Chondrocyte (in vitro differentiated cells): Measurements from ENCODE around the gene UBASH3B. TPM values are rescaled to one million over a fixed set of nuclear protein-coding genes. Genes with fewer than 3 reads are reported as not detected.

Experiments used
- DNase-seq: peaks from one replicate; pipeline ENCODE4 v3.0.0; 2021; ENCODE audit warnings: mixed read lengths, low spot score
- H3K27ac Mint-ChIP-seq: one replicate; pipeline ENCODE4 v1.8.0; 2021; ENCODE audit warnings: mild to moderate bottlenecking, moderate library complexity, mixed read lengths; ENCODE audit not compliant: unreplicated experiment
- H3K27me3 Mint-ChIP-seq: 2 replicates; pipeline ENCODE4 v1.8.0; 2021; ENCODE audit warnings: low read depth, mixed read lengths
- H3K36me3 Mint-ChIP-seq: 2 replicates; pipeline ENCODE4 v1.8.0; 2021; ENCODE audit warnings: low read depth, mixed read lengths
- H3K4me1 Mint-ChIP-seq: 2 replicates; pipeline ENCODE4 v1.8.0; 2021; ENCODE audit warnings: low read depth, mild to moderate bottlenecking, mixed read lengths
- H3K4me3 Mint-ChIP-seq: one replicate; pipeline ENCODE4 v1.8.0; 2021; ENCODE audit warnings: mild to moderate bottlenecking, moderate library complexity, mixed read lengths; ENCODE audit not compliant: unreplicated experiment
- H3K9me3 Mint-ChIP-seq: 2 replicates; pipeline ENCODE4 v1.8.0; 2021; ENCODE audit warnings: low read depth, mixed read lengths
- total RNA-seq: library from RNA; stranded (reverse); gene quantifications from 3 replicates; pipeline ENCODE4 v1.2.1, GENCODE V29; 2021
- TF ChIP-seq, protein P1 (sequence below): fragments of 200-600 bp; sonication (generic); IDR thresholded peaks from 2 replicates; pipeline ENCODE4 v1.5.0; 2021; ENCODE audit warnings: antibody characterized with exemption, mild to moderate bottlenecking, moderate library complexity

The UBASH3B gene
- total RNA-seq, 1 donor from 2014 or later, result 14.4 TPM

DNA sequence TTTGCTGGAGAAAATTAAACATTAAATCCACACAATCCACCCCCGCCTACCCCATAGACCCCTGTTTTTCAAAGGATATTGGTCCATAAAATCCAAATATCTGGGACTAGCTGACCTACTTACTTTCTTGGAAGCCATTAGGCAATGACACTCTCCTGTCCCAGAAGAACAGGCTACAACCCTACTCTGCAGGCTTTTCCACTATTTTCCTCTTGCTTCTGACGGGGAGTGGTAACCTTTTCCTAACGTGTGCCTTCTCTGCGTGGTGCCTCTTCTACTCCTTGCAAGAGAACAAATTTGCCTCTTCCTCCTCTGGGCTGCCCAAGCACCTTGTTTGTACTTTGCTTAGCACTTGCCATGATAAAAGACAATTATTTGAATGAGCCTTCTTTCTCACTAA, 51.6 kb downstream of the UBASH3B start:
- no peaks in the 10 kb centered on the region for H3K27me3 Mint-ChIP-seq
- no peak overlapping the region for H3K4me3 Mint-ChIP-seq
- H3K27ac Mint-ChIP-seq, result peak overlapping the region; percentile 68
- DNase-seq, result no peak
- H3K36me3 Mint-ChIP-seq, result no peaks in the 10 kb centered on the region
- TF ChIP-seq, protein P1, sequence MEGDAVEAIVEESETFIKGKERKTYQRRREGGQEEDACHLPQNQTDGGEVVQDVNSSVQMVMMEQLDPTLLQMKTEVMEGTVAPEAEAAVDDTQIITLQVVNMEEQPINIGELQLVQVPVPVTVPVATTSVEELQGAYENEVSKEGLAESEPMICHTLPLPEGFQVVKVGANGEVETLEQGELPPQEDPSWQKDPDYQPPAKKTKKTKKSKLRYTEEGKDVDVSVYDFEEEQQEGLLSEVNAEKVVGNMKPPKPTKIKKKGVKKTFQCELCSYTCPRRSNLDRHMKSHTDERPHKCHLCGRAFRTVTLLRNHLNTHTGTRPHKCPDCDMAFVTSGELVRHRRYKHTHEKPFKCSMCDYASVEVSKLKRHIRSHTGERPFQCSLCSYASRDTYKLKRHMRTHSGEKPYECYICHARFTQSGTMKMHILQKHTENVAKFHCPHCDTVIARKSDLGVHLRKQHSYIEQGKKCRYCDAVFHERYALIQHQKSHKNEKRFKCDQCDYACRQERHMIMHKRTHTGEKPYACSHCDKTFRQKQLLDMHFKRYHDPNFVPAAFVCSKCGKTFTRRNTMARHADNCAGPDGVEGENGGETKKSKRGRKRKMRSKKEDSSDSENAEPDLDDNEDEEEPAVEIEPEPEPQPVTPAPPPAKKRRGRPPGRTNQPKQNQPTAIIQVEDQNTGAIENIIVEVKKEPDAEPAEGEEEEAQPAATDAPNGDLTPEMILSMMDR, result no peak
- no peaks in the 10 kb centered on the region for H3K9me3 Mint-ChIP-seq
- H3K4me1 Mint-ChIP-seq, result peaks cover 45% of the 10 kb centered on the region

DNA sequence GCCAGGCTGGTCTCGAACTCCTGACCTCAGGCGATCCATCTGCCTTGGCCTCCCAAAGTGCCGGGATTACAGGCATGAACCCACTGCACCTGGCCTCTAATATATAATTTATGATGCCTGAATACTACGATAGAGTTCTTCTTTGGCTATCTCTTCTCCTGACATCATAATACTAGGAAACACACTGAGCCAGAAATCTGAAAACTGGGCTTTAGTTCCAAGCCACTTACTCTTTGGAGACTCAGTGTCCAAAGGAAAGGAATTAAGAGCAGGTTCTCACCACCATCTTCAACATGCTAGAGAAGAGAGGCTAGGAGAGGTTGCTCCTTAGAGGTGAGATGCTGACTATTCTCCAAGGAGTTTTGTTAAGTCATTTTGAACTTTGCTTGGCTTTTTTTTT, 52.4 kb downstream of the UBASH3B start:
- no peak overlapping the region for H3K4me3 Mint-ChIP-seq
- peaks cover 49% of the 10 kb centered on the region for H3K4me1 Mint-ChIP-seq
- DNase-seq, result no peak
- H3K27ac Mint-ChIP-seq, result no peak overlapping the region
- TF ChIP-seq, protein P1, result no peak
- H3K27me3 Mint-ChIP-seq, result no peaks in the 10 kb centered on the region
- no peaks in the 10 kb centered on the region for H3K36me3 Mint-ChIP-seq
- H3K9me3 Mint-ChIP-seq, result no peaks in the 10 kb centered on the region

DNA sequence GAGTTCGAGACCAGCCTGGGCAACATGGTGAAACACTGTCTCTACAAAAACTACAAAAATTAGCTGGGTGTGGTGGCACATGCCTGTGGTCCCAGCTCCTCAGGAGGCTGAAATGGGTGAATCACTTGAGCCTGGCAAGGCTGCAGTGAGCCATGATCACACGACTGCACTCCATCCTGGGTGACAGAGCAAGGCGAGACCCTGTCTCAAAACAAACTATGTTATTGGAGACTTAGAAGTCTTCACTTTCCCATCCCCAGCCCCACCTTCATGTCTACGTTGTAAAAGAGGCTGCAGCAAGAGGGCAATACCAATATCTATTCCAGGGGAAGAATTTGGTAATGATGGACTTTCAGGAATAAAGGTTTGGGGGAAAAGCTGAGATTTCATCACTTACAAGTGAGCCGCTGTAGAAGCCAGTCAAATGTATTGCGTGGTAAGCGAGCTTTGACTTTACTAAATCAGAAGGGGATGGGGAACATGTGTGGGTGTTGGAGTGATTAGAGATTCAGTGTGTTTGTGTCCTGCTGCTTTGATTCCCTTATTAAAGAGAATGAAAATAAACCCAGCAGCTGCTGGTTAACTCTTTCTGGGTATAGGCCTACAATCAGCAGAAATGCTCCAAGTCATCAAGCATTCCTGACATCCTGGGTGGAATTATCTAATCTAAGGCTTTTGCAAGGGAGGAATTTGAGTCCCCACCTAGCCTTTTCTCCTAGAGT, 53.7 kb downstream of the UBASH3B start:
- DNase-seq, result no peak
- Mint-ChIP-seq H3K4me3 (no peak overlapping the region), H3K9me3 (no peaks in the 10 kb centered on the region), H3K4me1 (peaks cover 49% of the 10 kb centered on the region), H3K36me3 (no peaks in the 10 kb centered on the region), H3K27ac (peak overlapping the region; percentile 82), H3K27me3 (no peaks in the 10 kb centered on the region)
- TF ChIP-seq, protein P1, result no peak

DNA sequence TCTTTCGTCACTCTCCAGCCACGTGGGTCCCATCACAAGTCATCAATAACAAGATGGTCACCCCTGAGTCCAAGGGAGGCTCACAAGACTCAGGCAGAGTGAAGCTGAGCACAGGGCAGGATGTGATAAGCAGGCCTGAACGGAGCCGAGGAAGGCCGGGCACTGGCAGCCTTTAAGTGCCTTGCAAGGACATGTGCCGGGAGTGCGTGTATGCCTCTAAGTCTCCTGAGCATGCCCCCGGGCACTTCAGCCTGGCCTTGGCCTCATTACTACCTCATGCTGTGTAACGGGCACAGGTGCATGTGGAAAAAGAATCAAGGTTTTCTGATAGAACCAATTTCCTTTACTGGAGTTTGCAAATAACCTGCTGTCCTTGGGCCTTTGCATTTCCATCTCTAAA, 55.8 kb downstream of the UBASH3B start:
- H3K4me3 Mint-ChIP-seq, result no peak overlapping the region
- H3K36me3 Mint-ChIP-seq, result no peaks in the 10 kb centered on the region
- no peaks in the 10 kb centered on the region for H3K27me3 Mint-ChIP-seq
- H3K4me1 Mint-ChIP-seq, result peaks cover 59% of the 10 kb centered on the region
- TF ChIP-seq, protein P1, result no peak
- no peaks in the 10 kb centered on the region for H3K9me3 Mint-ChIP-seq
- no peak overlapping the region for H3K27ac Mint-ChIP-seq
- no peak for DNase-seq

DNA sequence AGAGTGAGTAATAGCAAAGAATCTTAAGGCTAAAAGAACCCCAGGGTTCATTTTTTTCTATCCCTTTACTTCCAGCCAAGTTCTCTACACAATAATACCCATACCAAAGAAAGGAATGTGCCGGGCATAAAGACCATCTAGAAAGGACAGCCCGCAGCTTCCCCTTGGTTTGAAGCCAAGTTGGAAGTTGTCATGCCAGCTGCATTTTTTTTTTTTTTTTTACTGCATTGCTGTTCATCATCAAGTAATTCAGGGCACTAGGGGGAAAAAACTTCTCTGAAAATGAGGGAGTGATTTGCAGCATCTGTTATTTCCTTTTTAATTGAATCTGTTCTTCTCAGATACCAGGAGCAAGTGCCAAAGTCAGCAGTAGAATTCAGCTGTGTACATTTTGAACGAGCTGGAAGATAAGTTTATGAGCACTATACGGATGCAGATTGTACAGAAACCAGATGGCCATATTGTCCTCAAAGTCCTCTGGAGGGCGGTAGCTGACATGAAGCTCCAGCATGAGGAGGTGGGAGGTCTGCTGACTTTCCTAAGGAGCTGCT, 56.4 kb downstream of the UBASH3B start:
- H3K27me3 Mint-ChIP-seq, result no peaks in the 10 kb centered on the region
- H3K4me1 Mint-ChIP-seq, result peaks cover 55% of the 10 kb centered on the region
- H3K4me3 Mint-ChIP-seq, result no peak overlapping the region
- peak overlapping the region; percentile 53 for H3K27ac Mint-ChIP-seq
- H3K9me3 Mint-ChIP-seq, result no peaks in the 10 kb centered on the region
- no peak for DNase-seq
- no peaks in the 10 kb centered on the region for H3K36me3 Mint-ChIP-seq
- TF ChIP-seq, protein P1, result peak; percentile 65
